Measurements from ENCODE around the gene HRH3.

GRCh38 chr20:62196286-62196685 lies 23.8 kb downstream of the HRH3 start:
- TF ChIP-seq CTCF (IDR thresholded peaks at IDR 0.05) (no peak), POLR2A (IDR thresholded peaks at IDR 0.05) (no peak)
